Measurements from ENCODE around the gene MYO6. TPM values are rescaled to one million over a fixed set of nuclear protein-coding genes. Genes with fewer than 3 reads are reported as not detected.

MYO6 gene
- total RNA-seq, 2 experiments from 2014 or later, result not detected

DNA sequence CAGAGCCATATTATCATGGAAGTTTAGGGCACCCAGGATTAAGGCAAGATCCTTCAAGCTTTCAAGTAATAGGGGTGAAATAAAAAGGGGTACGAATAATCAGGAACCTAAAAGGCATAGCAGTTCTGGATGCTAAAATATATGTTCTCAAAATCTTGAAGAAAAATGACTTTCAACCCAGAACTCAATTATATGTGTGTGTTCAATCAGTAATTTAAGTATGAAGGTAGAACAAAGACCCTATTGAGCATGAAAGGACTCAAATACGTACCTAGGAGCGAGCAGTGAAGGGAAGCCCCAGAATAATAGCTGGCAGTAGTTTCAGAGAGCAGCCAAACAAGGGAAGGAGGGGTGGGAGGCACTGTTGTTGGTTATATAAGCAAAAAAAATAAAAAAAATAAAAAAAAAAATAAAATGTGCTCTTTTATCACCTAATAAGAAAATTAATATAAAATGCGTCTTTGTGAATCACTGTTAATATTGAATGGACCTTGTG is 45.4 kb downstream of the MYO6 start:
- TF ChIP-seq EZH2phosphoT487 (IDR thresholded peaks at IDR 0.05; ENCODE audit: borderline replicate concordance, low read depth, low read length), result no peak
- TF ChIP-seq, protein P1, sequence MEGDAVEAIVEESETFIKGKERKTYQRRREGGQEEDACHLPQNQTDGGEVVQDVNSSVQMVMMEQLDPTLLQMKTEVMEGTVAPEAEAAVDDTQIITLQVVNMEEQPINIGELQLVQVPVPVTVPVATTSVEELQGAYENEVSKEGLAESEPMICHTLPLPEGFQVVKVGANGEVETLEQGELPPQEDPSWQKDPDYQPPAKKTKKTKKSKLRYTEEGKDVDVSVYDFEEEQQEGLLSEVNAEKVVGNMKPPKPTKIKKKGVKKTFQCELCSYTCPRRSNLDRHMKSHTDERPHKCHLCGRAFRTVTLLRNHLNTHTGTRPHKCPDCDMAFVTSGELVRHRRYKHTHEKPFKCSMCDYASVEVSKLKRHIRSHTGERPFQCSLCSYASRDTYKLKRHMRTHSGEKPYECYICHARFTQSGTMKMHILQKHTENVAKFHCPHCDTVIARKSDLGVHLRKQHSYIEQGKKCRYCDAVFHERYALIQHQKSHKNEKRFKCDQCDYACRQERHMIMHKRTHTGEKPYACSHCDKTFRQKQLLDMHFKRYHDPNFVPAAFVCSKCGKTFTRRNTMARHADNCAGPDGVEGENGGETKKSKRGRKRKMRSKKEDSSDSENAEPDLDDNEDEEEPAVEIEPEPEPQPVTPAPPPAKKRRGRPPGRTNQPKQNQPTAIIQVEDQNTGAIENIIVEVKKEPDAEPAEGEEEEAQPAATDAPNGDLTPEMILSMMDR (conservative IDR thresholded peaks at IDR 0.05; ENCODE audit: low read length), result no peak
- Histone ChIP-seq H2AFZ (ENCODE audit: low read length) (no peak overlapping the region), H3K4me3 (ENCODE audit: low read depth, low read length, poor library complexity, severe bottlenecking) (no peak overlapping the region), H3K4me1 (ENCODE audit: insufficient read depth, low read length, poor library complexity, severe bottlenecking) (no peaks in the 10 kb centered on the region), H3K9me2 (ENCODE audit: insufficient read depth, low read length) (no peaks in the 10 kb centered on the region), H3K79me2 (ENCODE audit: insufficient read depth, low read depth, low read length) (no peaks in the 10 kb centered on the region), H4K20me1 (ENCODE audit: insufficient read depth, low read length) (no peaks in the 10 kb centered on the region), H3K27ac (ENCODE audit: low read depth, low read length, poor library complexity, severe bottlenecking) (no peak overlapping the region), H3K36me3 (ENCODE audit: insufficient read depth, low read length) (no peaks in the 10 kb centered on the region), H3K9me3 (ENCODE audit: low read length) (no peaks in the 10 kb centered on the region), H3K4me2 (ENCODE audit: low read length) (no peak overlapping the region)
- no TSS peak for BruUV-seq (replicated peaks)
- POLR2A ChIA-PET, result interaction anchor here (0.6 kb wide), 1 partner anchor 1382 kb away, joined by 3 read pairs; no protein-coding TSS in a partner anchor
- no peak for DNase-seq (ENCODE audit: low spot score)
- CTCF ChIA-PET (ENCODE audit: unreplicated experiment), result no interaction called here
- intact Hi-C loops (cut with micrococcal nuclease; ENCODE audit: unreplicated experiment), result no loop called here

DNA sequence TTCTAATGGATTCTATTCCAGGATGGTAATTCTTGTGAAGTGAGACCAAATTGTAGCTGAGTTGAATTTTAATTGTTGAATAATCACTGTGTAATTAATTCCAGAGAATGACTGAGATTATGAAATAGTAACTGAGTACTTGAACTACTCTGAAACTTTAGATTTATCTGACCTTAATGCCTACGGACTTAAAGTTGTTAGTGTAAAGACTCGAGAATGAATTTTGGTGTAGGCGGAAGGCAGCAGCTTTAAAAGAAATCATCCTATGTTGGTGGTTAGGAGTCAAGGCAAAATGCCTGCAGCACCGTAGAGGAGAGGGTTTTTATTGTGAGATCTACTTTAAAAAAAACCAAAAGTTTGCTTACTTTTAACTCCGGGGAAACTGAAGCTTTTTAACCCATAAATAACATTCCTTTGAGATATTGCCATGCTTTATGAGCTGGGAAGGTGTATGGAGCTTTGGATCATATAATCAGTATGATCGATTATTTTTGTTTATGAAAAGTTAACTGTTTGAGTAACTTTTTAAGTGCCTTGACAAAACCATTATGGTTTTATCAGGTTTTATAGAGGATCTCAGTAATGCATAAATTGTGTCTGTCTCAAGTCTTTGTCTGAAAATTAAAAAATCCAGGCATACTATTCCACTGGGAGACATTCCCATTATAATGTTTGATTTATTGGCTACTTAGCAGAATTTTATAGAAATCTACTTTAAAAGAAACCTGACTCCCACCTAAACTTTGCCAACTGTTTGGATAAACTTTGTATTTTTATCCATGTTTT is 46.1 kb downstream of the MYO6 start:
- DNase-seq (ENCODE audit: low spot score), result no peak
- Histone ChIP-seq H3K79me2 (ENCODE audit: insufficient read depth, low read depth, low read length) (no peaks in the 10 kb centered on the region), H3K4me1 (ENCODE audit: insufficient read depth, low read length, poor library complexity, severe bottlenecking) (no peaks in the 10 kb centered on the region), H2AFZ (ENCODE audit: low read length) (no peak overlapping the region), H3K9me3 (ENCODE audit: low read length) (no peaks in the 10 kb centered on the region), H3K27ac (ENCODE audit: low read depth, low read length, poor library complexity, severe bottlenecking) (no peak overlapping the region), H3K36me3 (ENCODE audit: insufficient read depth, low read length) (no peaks in the 10 kb centered on the region), H3K4me2 (ENCODE audit: low read length) (no peak overlapping the region), H3K9me2 (ENCODE audit: insufficient read depth, low read length) (no peaks in the 10 kb centered on the region), H3K4me3 (ENCODE audit: low read depth, low read length, poor library complexity, severe bottlenecking) (no peak overlapping the region), H4K20me1 (ENCODE audit: insufficient read depth, low read length) (no peaks in the 10 kb centered on the region)
- TF ChIP-seq, protein P1 (conservative IDR thresholded peaks at IDR 0.05; ENCODE audit: low read length), result no peak
- TF ChIP-seq EZH2phosphoT487 (IDR thresholded peaks at IDR 0.05; ENCODE audit: borderline replicate concordance, low read depth, low read length), result no peak
- CTCF ChIA-PET (ENCODE audit: unreplicated experiment), result no interaction called here
- POLR2A ChIA-PET, result no interaction called here
- BruUV-seq (replicated peaks), result no TSS peak
- intact Hi-C loops (cut with micrococcal nuclease; ENCODE audit: unreplicated experiment), result no loop called here

DNA sequence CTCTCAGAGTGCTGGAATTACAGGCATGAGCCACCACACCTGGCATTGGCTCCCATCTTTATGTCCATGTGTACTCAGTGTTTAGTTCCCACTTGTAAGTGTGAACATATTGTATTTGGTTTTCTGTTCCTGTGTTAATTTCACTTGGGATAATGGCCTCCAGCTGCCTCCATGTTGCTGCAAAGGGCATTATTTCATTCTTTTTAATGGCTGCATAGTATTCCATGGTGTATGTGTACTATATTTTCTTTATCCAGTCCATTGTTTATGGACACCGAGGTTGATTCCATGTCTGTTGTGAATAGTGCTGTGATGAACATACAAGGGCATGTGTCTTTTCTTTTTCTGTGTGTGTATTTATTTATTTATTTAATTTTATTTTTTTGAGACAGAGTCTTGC is 47.7 kb downstream of the MYO6 start:
- intact Hi-C loops (cut with micrococcal nuclease; ENCODE audit: unreplicated experiment), result no loop called here
- no peaks in the 10 kb centered on the region for H3K9me2 ChIP-seq (ENCODE audit: insufficient read depth, low read length)
- no peaks in the 10 kb centered on the region for H3K36me3 ChIP-seq (ENCODE audit: insufficient read depth, low read length)
- no peak for TF ChIP-seq EZH2phosphoT487 (IDR thresholded peaks at IDR 0.05; ENCODE audit: borderline replicate concordance, low read depth, low read length)
- TF ChIP-seq, protein P1 (conservative IDR thresholded peaks at IDR 0.05; ENCODE audit: low read length), result no peak
- no TSS peak for BruUV-seq (replicated peaks)
- no peak overlapping the region for H3K4me2 ChIP-seq (ENCODE audit: low read length)
- no peaks in the 10 kb centered on the region for H3K9me3 ChIP-seq (ENCODE audit: low read length)
- no peak overlapping the region for H2AFZ ChIP-seq (ENCODE audit: low read length)
- H4K20me1 ChIP-seq (ENCODE audit: insufficient read depth, low read length), result no peaks in the 10 kb centered on the region
- H3K27ac ChIP-seq (ENCODE audit: low read depth, low read length, poor library complexity, severe bottlenecking), result no peak overlapping the region
- DNase-seq (ENCODE audit: low spot score), result no peak
- no peak overlapping the region for H3K4me3 ChIP-seq (ENCODE audit: low read depth, low read length, poor library complexity, severe bottlenecking)
- no peaks in the 10 kb centered on the region for H3K4me1 ChIP-seq (ENCODE audit: insufficient read depth, low read length, poor library complexity, severe bottlenecking)
- no peaks in the 10 kb centered on the region for H3K79me2 ChIP-seq (ENCODE audit: insufficient read depth, low read depth, low read length)
- CTCF ChIA-PET (ENCODE audit: unreplicated experiment), result no interaction called here
- POLR2A ChIA-PET, result no interaction called here

All from OCI-LY7 (cell line).